Measurements from ENCODE around the gene AURKB. TPM values are rescaled to one million over a fixed set of nuclear protein-coding genes. Genes with fewer than 3 reads are reported as not detected.

The AURKB gene
- total RNA-seq, 2 experiments from 2014 or later: 170 to 174 TPM

DNA sequence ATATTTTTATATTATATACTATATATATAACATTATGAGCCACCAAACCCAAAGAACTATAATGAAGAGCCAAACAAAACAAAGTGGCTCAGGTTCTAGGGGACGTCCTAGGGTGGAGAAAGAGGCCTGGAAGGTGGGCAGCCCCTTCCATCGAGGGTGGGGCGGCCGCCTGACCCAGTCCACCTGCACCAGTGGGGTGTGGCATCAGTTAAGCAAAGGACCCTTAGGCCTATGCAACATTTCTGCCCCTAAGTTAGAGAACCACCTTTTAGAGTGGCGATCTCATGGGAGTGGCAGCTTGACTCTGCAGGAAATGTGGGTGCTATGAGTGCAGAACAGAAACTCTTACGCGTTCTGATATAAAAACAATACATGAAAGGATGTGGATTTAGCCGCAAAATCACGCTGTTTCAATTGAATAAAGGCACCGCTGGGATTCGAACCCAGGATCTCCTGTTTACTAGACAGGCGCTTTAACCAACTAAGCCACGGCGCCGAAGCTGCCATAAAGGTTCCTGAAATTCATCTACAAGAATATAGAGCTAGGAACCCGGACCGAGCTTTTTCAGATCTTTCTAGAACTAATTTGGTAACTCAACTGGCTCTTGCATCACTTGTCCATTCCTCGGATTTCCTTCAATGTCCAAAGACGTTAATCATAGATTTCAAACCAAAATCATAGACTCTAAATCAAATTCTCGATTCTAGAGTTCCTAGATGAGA is 15.6 kb upstream of the AURKB start:
- ATAC-seq (peak; percentile 5), DNase-seq (peak; percentile 89)
- Mint-ChIP-seq H3K4me3 (peak overlapping the region; percentile 56), H3K36me3 (ENCODE audit: low read depth) (peaks cover 48% of the 10 kb centered on the region), H3K9me3 (no peaks in the 10 kb centered on the region), H3K27me3 (peaks cover 4% of the 10 kb centered on the region), H3K4me1 (ENCODE audit: low read depth) (peaks cover 29% of the 10 kb centered on the region), H3K27ac (peak overlapping the region; percentile 90)
- POLR2A ChIA-PET: interaction anchor here (0.6 to 8.8 kb wide), 18 partner anchors 9 to 340 kb away, joined by 3 to 232 read pairs (median 5); partner anchors contain the start of genes ALOXE3, AURKB, BORCS6 and CTC1
- CTCF ChIA-PET: interaction anchor here (0.9 to 3.0 kb wide), 4 partner anchors 15 to 152 kb away, joined by 3 to 8 read pairs (median 6); partner anchors contain the start of gene AURKB
- TF ChIP-seq, protein P1, sequence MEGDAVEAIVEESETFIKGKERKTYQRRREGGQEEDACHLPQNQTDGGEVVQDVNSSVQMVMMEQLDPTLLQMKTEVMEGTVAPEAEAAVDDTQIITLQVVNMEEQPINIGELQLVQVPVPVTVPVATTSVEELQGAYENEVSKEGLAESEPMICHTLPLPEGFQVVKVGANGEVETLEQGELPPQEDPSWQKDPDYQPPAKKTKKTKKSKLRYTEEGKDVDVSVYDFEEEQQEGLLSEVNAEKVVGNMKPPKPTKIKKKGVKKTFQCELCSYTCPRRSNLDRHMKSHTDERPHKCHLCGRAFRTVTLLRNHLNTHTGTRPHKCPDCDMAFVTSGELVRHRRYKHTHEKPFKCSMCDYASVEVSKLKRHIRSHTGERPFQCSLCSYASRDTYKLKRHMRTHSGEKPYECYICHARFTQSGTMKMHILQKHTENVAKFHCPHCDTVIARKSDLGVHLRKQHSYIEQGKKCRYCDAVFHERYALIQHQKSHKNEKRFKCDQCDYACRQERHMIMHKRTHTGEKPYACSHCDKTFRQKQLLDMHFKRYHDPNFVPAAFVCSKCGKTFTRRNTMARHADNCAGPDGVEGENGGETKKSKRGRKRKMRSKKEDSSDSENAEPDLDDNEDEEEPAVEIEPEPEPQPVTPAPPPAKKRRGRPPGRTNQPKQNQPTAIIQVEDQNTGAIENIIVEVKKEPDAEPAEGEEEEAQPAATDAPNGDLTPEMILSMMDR (IDR thresholded peaks at IDR 0.05): no peak
- intact Hi-C loops (cut with micrococcal nuclease): no loop called here

DNA sequence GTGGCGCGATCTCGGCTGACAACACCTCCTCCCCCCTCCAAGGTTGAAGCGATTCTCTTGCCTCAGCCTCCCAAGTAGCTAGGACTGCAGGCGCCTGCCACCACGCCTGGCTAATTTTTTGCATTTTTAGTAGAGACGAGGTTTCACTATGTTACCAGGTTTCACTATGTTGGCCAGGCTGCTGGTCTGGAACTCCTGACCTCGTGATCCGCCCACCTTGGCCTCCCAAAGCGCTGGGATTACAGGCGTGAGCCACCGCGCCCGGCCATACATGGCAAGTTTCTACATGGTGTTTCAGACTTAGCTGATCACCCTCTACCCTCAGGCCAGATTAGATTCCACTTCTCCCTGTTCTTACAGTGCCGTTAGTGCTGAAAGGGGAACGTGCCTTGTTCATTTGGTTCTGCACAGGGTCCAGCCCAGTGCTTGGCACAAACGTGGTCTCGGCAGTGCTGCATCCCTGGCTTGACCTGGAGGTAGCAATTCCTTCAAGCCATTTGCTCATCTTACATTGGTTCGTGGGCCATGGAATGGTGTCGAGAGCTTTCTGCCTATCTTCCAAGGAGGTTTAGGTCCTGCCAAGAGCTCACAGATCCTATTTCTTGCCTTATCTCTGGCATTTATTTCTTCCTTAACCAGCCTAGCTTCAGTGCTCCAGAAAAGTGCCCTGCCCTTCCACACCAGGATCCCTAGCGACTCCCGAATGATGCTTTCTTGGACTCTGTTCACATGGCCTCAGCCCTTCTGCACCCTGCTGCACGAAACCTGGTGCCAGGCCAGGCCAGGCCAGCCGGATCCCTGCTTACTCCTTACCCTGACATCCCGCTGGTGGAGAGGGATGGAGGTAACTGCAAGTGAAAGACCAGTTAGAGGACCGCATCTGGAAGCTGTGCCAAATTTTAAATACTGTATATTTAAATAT is 14.8 kb upstream of the AURKB start:
- intact Hi-C loops (cut with micrococcal nuclease): loop anchor here (5.0 kb wide), 2 partner anchors 77 to 88 kb away; no protein-coding TSS in a partner anchor
- TF ChIP-seq, protein P1 (IDR thresholded peaks at IDR 0.05): no peak
- no peaks in the 10 kb centered on the region for H3K9me3 Mint-ChIP-seq
- peaks cover 34% of the 10 kb centered on the region for H3K4me1 Mint-ChIP-seq (ENCODE audit: low read depth)
- ATAC-seq (no peak), DNase-seq (no peak)
- peaks cover 8% of the 10 kb centered on the region for H3K27me3 Mint-ChIP-seq
- H3K36me3 Mint-ChIP-seq (ENCODE audit: low read depth): peaks cover 45% of the 10 kb centered on the region
- CTCF ChIA-PET: interaction anchor here (0.9 to 4.9 kb wide), 11 partner anchors 14 to 165 kb away, joined by 3 to 47 read pairs (median 4); partner anchors contain the start of genes ALOXE3, AURKB, CTC1 and PFAS
- POLR2A ChIA-PET: interaction anchor here (0.6 to 8.8 kb wide), 18 partner anchors 10 to 339 kb away, joined by 3 to 232 read pairs (median 6); partner anchors contain the start of genes ALOXE3, AURKB, BORCS6 and CTC1
- H3K4me3 Mint-ChIP-seq: no peak overlapping the region
- H3K27ac Mint-ChIP-seq: peak overlapping the region; percentile 72

- ATAC-seq (peak; percentile 26), DNase-seq (peak; percentile 80)
- H3K9me3 Mint-ChIP-seq: no peaks in the 10 kb centered on the region
- peaks cover 32% of the 10 kb centered on the region for H3K36me3 Mint-ChIP-seq (ENCODE audit: low read depth)
- ChIA-PET CTCF (interaction anchor here (0.9 to 4.9 kb wide), 15 partner anchors 18 to 160 kb away, joined by 3 to 47 read pairs (median 4); partner anchors contain the start of genes ALOXE3, BORCS6, CTC1 and PER1), POLR2A (interaction anchor here (0.7 to 8.8 kb wide), 21 partner anchors 10 to 981 kb away, joined by 3 to 232 read pairs (median 6); partner anchors contain the start of genes ALOXE3, AURKB, BORCS6 and CTC1)
- H3K27me3 Mint-ChIP-seq: peaks cover 8% of the 10 kb centered on the region
- peaks cover 34% of the 10 kb centered on the region for H3K4me1 Mint-ChIP-seq (ENCODE audit: low read depth)
- TF ChIP-seq, protein P1 (IDR thresholded peaks at IDR 0.05): no peak
- intact Hi-C loops (cut with micrococcal nuclease): loop anchor here (2.0 to 5.0 kb wide), 3 partner anchors 79 to 105 kb away; partner anchors contain the start of gene ALOXE3
- H3K4me3 Mint-ChIP-seq: peak overlapping the region; percentile 97
- H3K27ac Mint-ChIP-seq: peak overlapping the region; percentile 99
Observed at GRCh38 chr17:8223356-8224126, 13.2 kb upstream of the AURKB start.

- intact Hi-C loops (cut with micrococcal nuclease): loop anchor here (1.0 to 5.0 kb wide), 4 partner anchors 35 to 104 kb away; partner anchors contain the start of gene ALOXE3
- no peaks in the 10 kb centered on the region for H3K9me3 Mint-ChIP-seq
- peak; percentile 40 for ATAC-seq
Observed at GRCh38 chr17:8222630-8223355, 12.4 kb upstream of the AURKB start.

More at GRCh38 chr17:8222630-8223355, 12.4 kb upstream of the AURKB start:
- Mint-ChIP-seq H3K4me3 (peak overlapping the region; percentile 97), H3K27me3 (peaks cover 8% of the 10 kb centered on the region), H3K36me3 (ENCODE audit: low read depth) (peaks cover 27% of the 10 kb centered on the region), H3K27ac (peak overlapping the region; percentile 99), H3K4me1 (ENCODE audit: low read depth) (peaks cover 34% of the 10 kb centered on the region)
- TF ChIP-seq, protein P1 (IDR thresholded peaks at IDR 0.05): no peak
- peak; percentile 95 for DNase-seq
- ChIA-PET POLR2A (interaction anchor here (0.8 to 8.8 kb wide), 26 partner anchors 10 to 981 kb away, joined by 3 to 232 read pairs (median 6); partner anchors contain the start of genes ALOXE3, AURKB, BORCS6 and CTC1), CTCF (interaction anchor here (0.9 to 4.9 kb wide), 11 partner anchors 12 to 103 kb away, joined by 3 to 47 read pairs (median 8); partner anchors contain the start of genes ALOXE3, AURKB, BORCS6 and CTC1)
